Stimulated activated naive CD8-positive, alpha-beta T cell treated with anti-CD3 and anti-CD28 coated beads, Interleukin-15, Interleukin-2, amounts not matched to agents 100 U/mL and 50 U/mL, for 24 hours (primary cell): ENCODE measurements around the gene PATJ.
A peak's percentile ranks its signal among the peaks of the same experiment; 100 is the strongest.
"Not testable (repeated sequence)": the region's sequence is repeated elsewhere in the genome, so short reads cannot be mapped to it uniquely, and the experiment has no call there.

Experiments
- ATAC-seq: fragments of 150-1000 bp; cut with Tn5 transposase; one replicate; pipeline ENCODE4 v1.10.0; 2021
- DNase-seq: peaks from one replicate; pipeline ENCODE4 v3.0.0; 2021

Gene PATJ

GRCh38 chr1:61741711-61742619, at the start of gene PATJ:
Gene PATJ, plus strand, starts transcription at chr1:61742480. Its CDS starts 20,413 bp downstream, at chr1:61762893.
- DNase-seq: peak; percentile 62

GRCh38 chr1:61699911-61700851, 42.1 kb upstream of the PATJ start:
- DNase-seq (no peak), ATAC-seq (no peak)

More at GRCh38 chr1:61741711-61742619, at the start of gene PATJ:
- peak; percentile 83 for ATAC-seq

- ATAC-seq (no peak), DNase-seq (no peak)
These were observed 33.0 kb upstream of the PATJ start for GRCh38 chr1:61708953-61709907.

- ATAC-seq (no peak), DNase-seq (no peak)
These were observed 32.4 kb upstream of the PATJ start for GRCh38 chr1:61709908-61710289.

GRCh38 chr1:61711257-61711656, 31.0 kb upstream of the PATJ start:
- not testable (repeated sequence) for DNase-seq, ATAC-seq

GRCh38 chr1:61711969-61712368, 30.3 kb upstream of the PATJ start:
- no peak for ATAC-seq
- no peak for DNase-seq

GRCh38 chr1:61718996-61719663, 23.1 kb upstream of the PATJ start:
- ATAC-seq, DNase-seq: not testable (repeated sequence)

- ATAC-seq (no peak), DNase-seq (no peak)
These were observed 17.8 kb upstream of the PATJ start for GRCh38 chr1:61724506-61724812.

GRCh38 chr1:61724813-61725694, 17.2 kb upstream of the PATJ start, which contains the start of gene TM2D1:
Gene TM2D1, minus strand, starts transcription at chr1:61725141. Its CDS starts 21 bp downstream, at chr1:61725120.
- DNase-seq: peak; percentile 89
- ATAC-seq: peak; percentile 97

GRCh38 chr1:61727544-61727943, 14.7 kb upstream of the PATJ start:
- ATAC-seq (no peak), DNase-seq (no peak)

GRCh38 chr1:61730679-61731078, 11.6 kb upstream of the PATJ start:
- ATAC-seq, DNase-seq: not testable (repeated sequence)

- DNase-seq (no peak), ATAC-seq (no peak)
These were observed 9.6 kb upstream of the PATJ start for GRCh38 chr1:61732726-61733125.

GRCh38 chr1:61740751-61741700, 1.3 kb upstream of the PATJ start:
- ATAC-seq (no peak), DNase-seq (no peak)

GRCh38 chr1:61742620-61743430, 545 bp downstream of the PATJ start:
- DNase-seq: no peak

GRCh38 chr1:61743431-61743705, 1.1 kb downstream of the PATJ start:
- no peak for DNase-seq

More at GRCh38 chr1:61742620-61743430, 545 bp downstream of the PATJ start:
- peak; percentile 66 for ATAC-seq

GRCh38 chr1:61743716-61744580, 1.7 kb downstream of the PATJ start:
- DNase-seq (no peak), ATAC-seq (no peak)

More at GRCh38 chr1:61743431-61743705, 1.1 kb downstream of the PATJ start:
- no peak for ATAC-seq

GRCh38 chr1:61746813-61747212, 4.5 kb downstream of the PATJ start:
- DNase-seq (no peak), ATAC-seq (no peak)
